Measurements from ENCODE around the gene PPEF1. TPM values are rescaled to one million over a fixed set of nuclear protein-coding genes. Genes with fewer than 3 reads are reported as not detected.

The PPEF1 gene
- total and polyA plus RNA-seq, 2 of the 13 experiments (the other 11 are each of a cell fraction or from before 2014, with no cell fraction given): not detected

DNA sequence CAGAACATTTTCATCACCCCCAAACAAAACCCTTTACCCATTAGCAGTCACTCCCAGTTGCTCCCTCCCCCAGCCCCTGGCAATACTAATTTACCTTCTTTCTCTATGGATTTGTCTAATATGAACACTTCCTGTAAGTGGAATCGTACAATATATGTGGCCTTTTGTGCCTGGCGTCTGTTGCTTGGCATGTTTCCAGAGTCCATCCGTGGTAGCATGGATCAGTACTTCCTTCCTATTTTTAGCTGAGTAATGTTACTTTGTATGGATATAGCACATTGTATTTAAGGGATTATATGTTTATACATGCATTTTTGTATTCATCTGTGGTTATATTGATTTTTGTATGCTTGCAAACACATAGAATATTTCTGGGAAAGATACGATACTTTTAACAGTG is 48.2 kb downstream of the PPEF1 start (continued):
- TF ChIP-seq, protein P1, sequence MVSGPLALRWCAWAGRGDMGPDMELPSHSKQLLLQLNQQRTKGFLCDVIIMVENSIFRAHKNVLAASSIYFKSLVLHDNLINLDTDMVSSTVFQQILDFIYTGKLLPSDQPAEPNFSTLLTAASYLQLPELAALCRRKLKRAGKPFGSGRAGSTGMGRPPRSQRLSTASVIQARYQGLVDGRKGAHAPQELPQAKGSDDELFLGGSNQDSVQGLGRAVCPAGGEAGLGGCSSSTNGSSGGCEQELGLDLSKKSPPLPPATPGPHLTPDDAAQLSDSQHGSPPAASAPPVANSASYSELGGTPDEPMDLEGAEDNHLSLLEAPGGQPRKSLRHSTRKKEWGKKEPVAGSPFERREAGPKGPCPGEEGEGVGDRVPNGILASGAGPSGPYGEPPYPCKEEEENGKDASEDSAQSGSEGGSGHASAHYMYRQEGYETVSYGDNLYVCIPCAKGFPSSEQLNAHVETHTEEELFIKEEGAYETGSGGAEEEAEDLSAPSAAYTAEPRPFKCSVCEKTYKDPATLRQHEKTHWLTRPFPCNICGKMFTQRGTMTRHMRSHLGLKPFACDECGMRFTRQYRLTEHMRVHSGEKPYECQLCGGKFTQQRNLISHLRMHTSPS (CRISPR knock-in tag; IDR thresholded peaks at IDR 0.05; ENCODE audit: low read depth): no peak

DNA sequence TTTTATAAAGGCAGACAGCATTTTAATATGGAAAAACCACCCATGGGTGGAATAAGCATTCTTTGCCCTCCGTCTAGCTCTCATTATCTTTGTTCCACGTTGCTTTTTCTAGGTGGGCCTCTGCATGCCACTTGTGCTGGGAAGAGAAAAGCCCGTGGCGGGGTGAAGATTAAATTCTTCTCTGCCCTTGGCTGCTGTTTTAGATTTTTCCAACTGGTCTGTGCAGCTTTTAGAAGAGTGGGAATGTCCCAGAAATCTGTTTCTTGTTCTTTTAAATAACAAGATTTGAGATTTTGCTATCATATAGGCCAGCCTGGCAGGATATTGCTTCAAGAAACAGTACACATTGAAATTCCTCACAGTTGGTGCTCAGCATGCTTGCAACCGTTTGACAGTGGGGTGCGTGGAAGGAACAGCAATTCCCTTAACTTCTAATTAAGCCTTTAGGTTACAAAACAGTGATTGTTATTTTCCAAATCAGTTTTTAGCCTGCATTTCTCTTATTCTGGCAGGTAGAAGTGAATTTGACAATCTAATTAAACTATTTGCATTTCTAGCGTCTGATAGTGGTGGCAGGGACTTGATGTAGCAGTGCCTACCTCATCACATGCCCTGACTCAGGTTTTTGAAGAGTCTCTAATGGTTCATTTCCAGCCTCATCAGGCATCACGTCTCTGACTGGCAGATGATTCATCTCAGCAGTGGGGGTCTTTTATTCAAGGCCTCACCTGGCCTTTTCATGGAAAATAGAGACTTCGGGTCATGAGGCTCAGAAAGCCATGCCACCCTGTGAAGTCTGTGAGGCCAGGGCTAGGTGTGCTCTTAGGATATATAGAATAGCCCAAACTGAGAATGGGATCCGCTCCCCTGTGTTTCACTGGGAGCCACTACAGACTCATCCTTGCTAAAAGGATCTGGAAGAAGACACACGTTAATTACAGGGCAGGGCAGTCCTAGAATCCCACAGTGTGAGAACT is 50.8 kb downstream of the PPEF1 start:
- no peak for DNase-seq (ENCODE audit: low spot score)
- Histone ChIP-seq H4K20me1 (ENCODE audit: insufficient read depth, low read length) (no peaks in the 10 kb centered on the region), H2AFZ (ENCODE audit: low read length) (no peak overlapping the region), H3K9ac (ENCODE audit: insufficient read depth, low read depth, low read length) (no peak overlapping the region), H3K4me1 (ENCODE audit: insufficient read depth, low read length) (no peaks in the 10 kb centered on the region), H3K36me3 (replicated peaks in 1 of 2; ENCODE audit: control insufficient read depth in 1 of 2, insufficient read depth in 2 of 2, low read length in 2 of 2) (no peaks in the 10 kb centered on the region), H3K4me3 (replicated peaks in 1 of 3; ENCODE audit: insufficient read depth in 1 of 3, low read depth in 2 of 3, low read length in 3 of 3) (no peak overlapping the region), H3K79me2 (ENCODE audit: insufficient read depth, low read length) (no peaks in the 10 kb centered on the region), H3K4me2 (ENCODE audit: low read depth, low read length) (no peak overlapping the region), H3K27ac (ENCODE audit: extremely low read length, insufficient read depth, low read length) (no peak overlapping the region), H3K9me3 (ENCODE audit: low read length) (no peaks in the 10 kb centered on the region), H3K27me3 (ENCODE audit: control insufficient read depth in 1 of 2, insufficient read depth in 2 of 2, low read length in 2 of 2) (no peaks in the 10 kb centered on the region)
- no peak for ATAC-seq
- ChIA-PET POLR2A (no interaction called here), CTCF (ENCODE audit: low intra/inter-chr PET ratio, low total read pairs) (no interaction called here)
- no TSS peak for BruUV-seq (replicated peaks)
- no peak for FAIRE-seq
- in situ Hi-C loops (cut with HindIII; ENCODE audit: extremely low pct_ligation_motif_present, low pct_unique_long_range_greater_than_20kb) (no loop called here), intact Hi-C loops (cut with micrococcal nuclease; ENCODE audit: unreplicated experiment) (no loop called here)
- WGBS (ENCODE audit: low lambda C conversion rate): 42% methylated on average over 8 of the region's 11 CpGs
- TF ChIP-seq ZNF468 (CRISPR knock-in tag; IDR thresholded peaks at IDR 0.05): no peak
- TF ChIP-seq SKI (IDR thresholded peaks at IDR 0.05; ENCODE audit: partially characterized antibody): no peak
- TF ChIP-seq ZNF549 (CRISPR knock-in tag; IDR thresholded peaks at IDR 0.05): no peak
- TF ChIP-seq, protein P2, sequence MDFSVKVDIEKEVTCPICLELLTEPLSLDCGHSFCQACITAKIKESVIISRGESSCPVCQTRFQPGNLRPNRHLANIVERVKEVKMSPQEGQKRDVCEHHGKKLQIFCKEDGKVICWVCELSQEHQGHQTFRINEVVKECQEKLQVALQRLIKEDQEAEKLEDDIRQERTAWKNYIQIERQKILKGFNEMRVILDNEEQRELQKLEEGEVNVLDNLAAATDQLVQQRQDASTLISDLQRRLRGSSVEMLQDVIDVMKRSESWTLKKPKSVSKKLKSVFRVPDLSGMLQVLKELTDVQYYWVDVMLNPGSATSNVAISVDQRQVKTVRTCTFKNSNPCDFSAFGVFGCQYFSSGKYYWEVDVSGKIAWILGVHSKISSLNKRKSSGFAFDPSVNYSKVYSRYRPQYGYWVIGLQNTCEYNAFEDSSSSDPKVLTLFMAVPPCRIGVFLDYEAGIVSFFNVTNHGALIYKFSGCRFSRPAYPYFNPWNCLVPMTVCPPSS (IDR thresholded peaks at IDR 0.05): no peak
- TF ChIP-seq, protein P3, sequence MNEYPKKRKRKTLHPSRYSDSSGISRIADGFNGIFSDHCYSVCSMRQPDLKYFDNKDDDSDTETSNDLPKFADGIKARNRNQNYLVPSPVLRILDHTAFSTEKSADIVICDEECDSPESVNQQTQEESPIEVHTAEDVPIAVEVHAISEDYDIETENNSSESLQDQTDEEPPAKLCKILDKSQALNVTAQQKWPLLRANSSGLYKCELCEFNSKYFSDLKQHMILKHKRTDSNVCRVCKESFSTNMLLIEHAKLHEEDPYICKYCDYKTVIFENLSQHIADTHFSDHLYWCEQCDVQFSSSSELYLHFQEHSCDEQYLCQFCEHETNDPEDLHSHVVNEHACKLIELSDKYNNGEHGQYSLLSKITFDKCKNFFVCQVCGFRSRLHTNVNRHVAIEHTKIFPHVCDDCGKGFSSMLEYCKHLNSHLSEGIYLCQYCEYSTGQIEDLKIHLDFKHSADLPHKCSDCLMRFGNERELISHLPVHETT (CRISPR knock-in tag; conservative IDR thresholded peaks at IDR 0.05): no peak
- TF ChIP-seq, protein P4, sequence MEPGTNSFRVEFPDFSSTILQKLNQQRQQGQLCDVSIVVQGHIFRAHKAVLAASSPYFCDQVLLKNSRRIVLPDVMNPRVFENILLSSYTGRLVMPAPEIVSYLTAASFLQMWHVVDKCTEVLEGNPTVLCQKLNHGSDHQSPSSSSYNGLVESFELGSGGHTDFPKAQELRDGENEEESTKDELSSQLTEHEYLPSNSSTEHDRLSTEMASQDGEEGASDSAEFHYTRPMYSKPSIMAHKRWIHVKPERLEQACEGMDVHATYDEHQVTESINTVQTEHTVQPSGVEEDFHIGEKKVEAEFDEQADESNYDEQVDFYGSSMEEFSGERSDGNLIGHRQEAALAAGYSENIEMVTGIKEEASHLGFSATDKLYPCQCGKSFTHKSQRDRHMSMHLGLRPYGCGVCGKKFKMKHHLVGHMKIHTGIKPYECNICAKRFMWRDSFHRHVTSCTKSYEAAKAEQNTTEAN (CRISPR knock-in tag; conservative IDR thresholded peaks at IDR 0.05): no peak
- TF ChIP-seq ZNF34 (CRISPR knock-in tag; IDR thresholded peaks at IDR 0.05; ENCODE audit: borderline replicate concordance): no peak
- TF ChIP-seq ZSCAN30 (CRISPR knock-in tag; IDR thresholded peaks at IDR 0.05): no peak
- no peak for TF ChIP-seq ZNF333 (CRISPR knock-in tag; IDR thresholded peaks at IDR 0.05; ENCODE audit: borderline replicate concordance)
- no peak for TF ChIP-seq E2F5 (CRISPR knock-in tag; conservative IDR thresholded peaks at IDR 0.05)
- TF ChIP-seq MED8 (CRISPR knock-in tag; IDR thresholded peaks at IDR 0.05; ENCODE audit: insufficient replicate concordance): no peak
- TF ChIP-seq ATM (IDR thresholded peaks at IDR 0.05; ENCODE audit: borderline replicate concordance): no peak
- no peak for TF ChIP-seq SOX6 (IDR thresholded peaks at IDR 0.05)
- TF ChIP-seq SOX6 (CRISPR knock-in tag; IDR thresholded peaks at IDR 0.05): no peak
- TF ChIP-seq ZNF432 (CRISPR knock-in tag; IDR thresholded peaks at IDR 0.05; ENCODE audit: borderline replicate concordance): no peak

Data from HepG2 (cell line).